Retina (tissue), 1 donor: ENCODE data around the gene PRND.
"Not testable (repeated sequence)": the region's sequence is repeated elsewhere in the genome, so short reads cannot be mapped to it uniquely, and the experiment has no call there.

Source experiments
- DNase-seq: peaks from one replicate; pipeline ENCODE4 v3.0.0-alpha.2; 2016

PRND gene

GRCh38 chr20:4721719-4722118 is at the start of gene PRND:
Gene PRND, plus strand, starts transcription at chr20:4721909. Its CDS starts 2,643 bp downstream, at chr20:4724552.
- no peak for DNase-seq

DNA sequence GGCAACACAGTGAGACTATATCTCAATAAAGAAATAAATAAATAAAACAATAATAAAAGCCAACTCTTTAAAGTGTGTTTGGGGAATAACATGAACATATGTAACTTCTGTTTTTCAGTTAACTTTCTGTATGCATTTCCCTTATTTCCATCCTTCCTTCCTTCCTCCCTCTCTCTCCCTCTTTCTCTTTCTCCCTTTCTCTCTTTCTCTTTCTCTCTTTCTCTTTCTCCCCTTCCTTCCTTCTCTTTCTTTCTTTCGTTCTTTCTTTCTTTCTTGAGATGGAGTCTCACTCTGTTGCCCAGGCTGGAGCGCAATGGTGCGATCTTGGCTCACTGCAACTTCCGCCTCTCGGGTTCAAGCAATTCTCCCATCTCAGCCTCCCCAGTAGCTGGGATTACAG is 48.8 kb upstream of the PRND start:
- DNase-seq, result no peak

- DNase-seq, result no peak
Measured at GRCh38 chr20:4673371-4674001, 48.2 kb upstream of the PRND start.

DNA sequence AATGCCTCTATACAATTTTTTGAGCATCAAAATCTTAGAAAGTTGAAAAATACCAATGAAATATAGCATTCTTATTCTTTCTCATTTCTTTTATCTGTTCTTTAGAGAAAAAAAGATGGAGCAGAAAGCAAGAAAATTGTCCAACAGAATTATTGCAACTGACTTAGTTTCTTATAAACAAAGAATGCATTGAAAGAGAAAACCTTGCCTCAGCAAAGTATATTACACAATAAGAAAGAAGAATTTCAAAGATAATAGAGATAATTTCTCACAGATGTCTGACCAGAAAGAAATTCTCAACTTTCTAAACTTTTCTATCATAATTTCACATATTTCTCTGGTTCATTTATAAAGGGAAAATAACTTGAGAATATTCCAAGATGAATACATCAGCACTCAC is 47.0 kb upstream of the PRND start:
- no peak for DNase-seq

GRCh38 chr20:4677846-4678245 is 43.9 kb upstream of the PRND start:
- DNase-seq, result no peak

DNA sequence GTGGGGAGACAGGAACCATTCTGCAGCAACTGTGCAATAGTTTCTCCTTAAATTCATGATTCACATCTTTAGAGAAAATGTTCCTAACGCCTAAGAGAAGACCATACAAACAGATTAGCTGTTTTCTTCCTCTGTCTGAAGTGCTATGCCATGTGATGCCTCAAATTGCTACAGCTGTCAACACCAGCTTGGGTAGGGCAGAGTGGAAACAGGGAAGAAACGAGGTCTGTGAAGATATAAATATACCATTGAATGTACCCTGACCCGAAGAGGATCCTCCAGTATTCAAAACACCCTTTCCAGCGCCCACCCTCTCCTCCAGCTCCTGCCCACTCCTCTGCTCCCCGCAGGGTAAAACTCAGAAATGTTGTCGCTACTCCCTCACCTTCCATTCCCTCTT is 40.3 kb upstream of the PRND start:
- DNase-seq, result no peak

- no peak for DNase-seq
Measured at GRCh38 chr20:4681991-4682401, 39.7 kb upstream of the PRND start.

GRCh38 chr20:4682682-4683081 is 39.0 kb upstream of the PRND start:
- DNase-seq, result no peak

- no peak for DNase-seq
Measured at GRCh38 chr20:4683261-4683660, 38.4 kb upstream of the PRND start.

DNA sequence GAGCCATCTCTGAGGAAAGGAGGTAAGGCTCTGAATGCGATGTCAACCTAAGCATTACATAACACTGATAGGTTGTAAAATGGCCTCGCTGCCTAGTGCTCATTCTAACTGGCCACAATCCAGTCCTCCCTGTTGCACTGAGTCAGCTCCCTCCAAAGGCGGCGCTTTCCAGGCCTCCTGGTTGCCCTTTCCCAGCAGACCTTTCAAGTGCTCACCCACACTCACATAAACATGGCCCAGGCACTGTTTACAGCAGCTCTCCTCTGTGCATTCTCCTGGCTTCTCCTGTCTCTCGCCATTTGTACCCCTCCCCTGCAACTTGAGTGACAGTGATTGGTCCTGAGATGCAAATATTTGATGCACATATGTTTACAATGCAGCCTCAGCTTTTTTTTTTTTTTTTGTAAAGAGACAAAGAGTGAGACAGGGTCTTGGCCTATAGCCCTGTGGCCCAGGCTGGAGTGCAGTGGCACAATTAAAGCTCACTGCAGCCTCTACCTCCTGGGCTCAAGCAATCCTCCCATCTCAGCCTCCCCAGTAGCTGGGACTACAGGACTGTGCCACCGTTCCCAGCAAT is 36.8 kb upstream of the PRND start:
- DNase-seq, result no peak

DNA sequence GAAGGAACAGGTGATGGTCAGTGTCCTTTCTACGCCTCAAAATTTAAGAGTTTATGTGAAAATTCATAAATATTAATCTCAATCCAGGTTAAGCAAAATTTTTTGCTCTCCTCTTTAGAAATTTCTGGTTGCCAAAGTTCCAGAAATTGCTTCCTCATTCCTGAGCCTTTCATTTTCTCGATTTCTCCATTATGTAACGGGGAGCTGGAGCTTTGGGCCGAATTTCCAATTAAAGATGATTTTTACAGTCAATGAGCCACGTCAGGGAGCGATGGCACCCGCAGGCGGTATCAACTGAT is 35.8 kb upstream of the PRND start:
- DNase-seq, result no peak

DNA sequence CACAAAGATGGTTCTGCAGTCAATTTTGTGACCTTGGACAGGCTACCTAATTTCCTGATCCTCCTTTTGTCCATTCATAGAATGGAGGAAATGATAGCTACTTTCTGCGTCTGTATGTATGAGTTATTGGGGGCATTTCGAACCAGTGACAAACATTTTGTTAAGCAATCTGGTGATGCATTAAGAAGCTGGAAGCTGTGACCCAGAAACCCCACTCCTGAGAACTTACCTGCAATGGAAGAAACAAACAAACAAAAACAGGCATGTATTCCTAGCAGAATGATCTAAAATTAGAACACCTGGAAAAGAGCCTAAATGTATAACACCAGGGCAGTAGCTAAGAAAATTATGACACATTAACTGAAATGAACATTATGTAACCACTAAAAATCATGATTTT is 33.4 kb upstream of the PRND start:
- DNase-seq, result no peak

DNA sequence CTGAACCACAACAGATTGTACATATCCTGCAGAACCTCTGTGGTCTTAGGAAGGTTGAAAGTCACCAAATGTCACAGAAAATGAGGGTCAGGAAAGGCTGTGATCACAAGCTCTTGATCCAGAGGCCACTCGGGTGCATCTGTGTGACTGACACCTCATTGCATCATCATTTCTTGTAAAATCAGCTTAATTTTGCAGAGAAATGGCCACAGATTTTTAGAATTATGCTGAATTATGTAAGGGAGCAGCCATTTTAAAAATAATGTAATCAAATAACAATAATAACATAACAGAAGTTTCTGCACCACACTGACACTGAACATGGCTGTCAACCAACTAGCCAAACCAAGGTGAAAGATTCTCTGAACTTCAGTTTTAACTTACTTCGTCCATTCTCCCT is 32.5 kb upstream of the PRND start:
- no peak for DNase-seq

DNA sequence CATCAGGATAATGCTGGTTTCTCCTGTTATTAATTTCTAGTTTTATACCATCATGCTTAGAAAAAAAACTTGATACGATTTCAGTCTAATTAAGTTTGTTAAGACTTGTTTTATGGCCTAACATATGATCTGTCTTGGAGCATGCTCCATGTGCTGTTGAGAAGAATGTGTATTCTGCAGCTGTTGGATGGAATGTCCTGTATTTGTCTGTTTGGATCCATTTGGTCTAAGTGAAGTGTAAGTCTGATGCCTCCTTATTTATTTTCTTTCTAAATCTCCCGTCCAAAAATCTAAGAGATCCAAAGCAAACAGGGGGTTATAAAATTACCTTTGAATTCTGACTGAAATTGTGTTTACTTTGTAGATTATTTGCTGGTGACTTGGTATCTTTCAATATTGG is 30.0 kb upstream of the PRND start:
- DNase-seq, result no peak

- DNase-seq, result no peak
Measured at GRCh38 chr20:4694076-4694475, 27.6 kb upstream of the PRND start.

DNA sequence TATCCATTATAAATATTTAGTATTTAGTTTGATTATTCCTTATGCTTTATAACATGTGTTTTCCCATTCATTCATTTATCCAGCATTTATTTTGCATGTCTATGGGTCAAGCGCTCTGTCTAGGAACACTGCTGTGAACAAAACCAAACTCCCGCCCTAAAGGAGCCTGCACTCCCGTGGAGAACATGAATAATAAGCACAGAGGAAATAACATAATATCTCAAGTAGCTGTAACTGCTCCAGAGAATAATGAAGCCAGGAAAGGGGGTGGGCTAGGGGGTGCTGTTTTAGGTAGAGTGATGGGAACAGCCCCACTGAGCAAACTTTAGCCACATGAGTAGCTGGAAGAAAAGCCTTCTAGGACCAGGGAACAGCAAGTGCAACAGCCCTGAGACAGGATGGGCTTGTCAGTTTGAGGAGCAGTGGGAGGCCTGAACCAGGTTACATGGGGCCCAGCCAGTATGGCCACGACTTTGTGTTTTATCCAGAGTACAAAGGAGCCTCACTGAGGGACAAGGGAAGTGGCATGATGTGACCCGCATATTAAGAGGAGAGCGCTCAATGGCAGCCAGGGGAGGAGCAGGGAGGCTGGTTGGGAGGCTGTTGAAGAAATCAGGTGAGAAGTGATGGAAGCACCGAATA is 24.4 kb upstream of the PRND start:
- DNase-seq, result no peak

- DNase-seq, result no peak
Measured at GRCh38 chr20:4697831-4698221, 23.9 kb upstream of the PRND start.

- DNase-seq, result no peak
Measured at GRCh38 chr20:4699216-4699615, 22.5 kb upstream of the PRND start.

- no peak for DNase-seq
Measured at GRCh38 chr20:4699957-4700356, 21.8 kb upstream of the PRND start.

GRCh38 chr20:4702562-4703280 is 19.0 kb upstream of the PRND start:
- no peak for DNase-seq

DNA sequence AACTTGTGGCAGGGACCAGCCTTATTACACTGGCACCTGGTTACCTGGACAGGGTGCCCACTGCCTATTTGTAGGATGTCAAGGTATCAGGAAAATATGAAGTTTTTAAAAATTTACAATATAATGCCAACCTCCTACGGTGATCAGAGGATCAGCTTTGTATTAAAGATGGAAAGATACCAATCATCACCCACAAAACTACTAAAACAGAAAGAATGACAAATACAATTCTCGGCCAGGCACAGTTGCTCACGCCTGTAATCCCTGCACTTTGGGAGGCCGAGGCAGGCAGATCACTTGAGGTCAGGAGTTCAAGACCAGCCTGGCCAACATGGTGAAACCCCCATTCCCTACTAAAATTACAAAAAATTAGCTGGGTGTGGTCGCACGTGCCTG is 18.4 kb upstream of the PRND start:
- DNase-seq, result no peak

- DNase-seq, result not testable (repeated sequence)
Measured at GRCh38 chr20:4706941-4707340, 14.8 kb upstream of the PRND start.

- no peak for DNase-seq
Measured at GRCh38 chr20:4708036-4708435, 13.7 kb upstream of the PRND start.

DNA sequence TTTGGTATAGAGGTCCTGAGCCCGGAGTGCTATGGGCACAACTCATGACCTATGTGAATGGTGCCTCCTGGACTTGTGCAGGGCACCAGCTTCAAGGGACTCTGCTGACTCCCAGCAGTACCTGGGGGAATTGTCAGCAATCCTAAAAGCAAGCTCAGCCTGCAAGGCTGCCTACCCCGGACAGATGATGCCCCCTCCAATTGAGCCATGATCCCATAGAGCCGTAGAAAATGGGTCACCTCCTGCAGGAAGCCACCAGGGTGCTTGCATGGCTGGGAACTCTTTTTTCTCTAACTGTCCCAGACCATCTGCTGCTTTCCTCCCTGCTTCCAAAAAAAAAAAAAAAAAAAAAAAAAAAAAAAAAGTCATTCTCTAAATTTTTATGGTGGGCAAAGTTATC is 12.9 kb upstream of the PRND start:
- no peak for DNase-seq
